H9 (cell line): ENCODE results near the gene ITIH2. TPM values are rescaled to one million over a fixed set of nuclear protein-coding genes. Genes with fewer than 3 reads are reported as not detected.

Experiments used
- DNase-seq: peaks from one replicate; pipeline ENCODE4 v3.0.0-alpha.2; 2017
- H2AFZ ChIP-seq: one replicate; pipeline ENCODE4 v1.6.1; 2013; ENCODE audit warnings: mild to moderate bottlenecking, low read length, control low read depth, moderate library complexity
- H2AK5ac ChIP-seq: 2 replicates; pipeline ENCODE4 v1.6.1; 2013; ENCODE audit warnings: low read length, control low read depth, mixed read lengths; ENCODE audit not compliant: insufficient read length
- H2BK120ac ChIP-seq: one replicate; pipeline ENCODE4 v1.6.1; 2013; ENCODE audit warnings: low read depth, mild to moderate bottlenecking, low read length, control low read depth, inconsistent platforms; ENCODE audit not compliant: poor library complexity, severe bottlenecking
- H2BK12ac ChIP-seq: 2 replicates; pipeline ENCODE4 v1.6.1; 2013; ENCODE audit warnings: low read length, control low read depth, mixed read lengths, low read depth; ENCODE audit not compliant: insufficient read length
- H2BK15ac ChIP-seq: 2 replicates; pipeline ENCODE4 v1.6.1; 2013; ENCODE audit warnings: low read depth, low read length, control low read depth
- H2BK20ac ChIP-seq: one replicate; pipeline ENCODE4 v1.6.1; 2013; ENCODE audit warnings: low read depth, mild to moderate bottlenecking, low read length, control low read depth, inconsistent platforms; ENCODE audit not compliant: poor library complexity, severe bottlenecking
- H2BK5ac ChIP-seq: 2 replicates; pipeline ENCODE4 v1.6.1; 2013; ENCODE audit warnings: low read length, control low read depth, mixed read lengths; ENCODE audit not compliant: insufficient read length
- H3K14ac ChIP-seq: 2 replicates; pipeline ENCODE4 v1.6.1; 2013; ENCODE audit warnings: low read length, control low read depth; ENCODE audit not compliant: insufficient read depth
- H3K18ac ChIP-seq: 2 replicates; pipeline ENCODE4 v1.6.1; 2013; ENCODE audit warnings: low read depth, mild to moderate bottlenecking, mixed read lengths, low read length, control low read depth; ENCODE audit not compliant: insufficient read length
- H3K23ac ChIP-seq: 2 replicates; pipeline ENCODE4 v1.6.1; 2013; ENCODE audit warnings: low read length, control low read depth, mixed read lengths, low read depth; ENCODE audit not compliant: insufficient read length
- H3K23me2 ChIP-seq: 2 replicates; pipeline ENCODE4 v1.6.1; 2013; ENCODE audit warnings: low read depth, mild to moderate bottlenecking, mixed read lengths, low read length, control low read depth; ENCODE audit not compliant: insufficient read length, poor library complexity, severe bottlenecking
- H3K27ac ChIP-seq: 2 replicates; pipeline ENCODE4 v1.5.1; 2013; ENCODE audit warnings: low read length, control low read depth, mixed read lengths, low read depth; ENCODE audit not compliant: insufficient read length
- H3K27me3 ChIP-seq: 2 replicates; pipeline ENCODE4 v1.6.1; 2013; ENCODE audit warnings: low read length, control low read depth, inconsistent platforms; ENCODE audit not compliant: insufficient read depth
- H3K4ac ChIP-seq: 2 replicates; pipeline ENCODE4 v1.6.1; 2013; ENCODE audit warnings: low read depth, mild to moderate bottlenecking, control low read depth, inconsistent platforms, low read length, moderate library complexity
- H3K4me1 ChIP-seq: 2 replicates; pipeline ENCODE4 v1.6.1; 2013; ENCODE audit warnings: low read length, control low read depth, inconsistent platforms; ENCODE audit not compliant: insufficient read depth
- H3K4me2 ChIP-seq: 2 replicates; pipeline ENCODE4 v1.6.1; 2013; ENCODE audit warnings: low read length, control low read depth, mixed read lengths; ENCODE audit not compliant: insufficient read length, insufficient read depth
- H3K56ac ChIP-seq: 2 replicates; pipeline ENCODE4 v1.6.1; 2013; ENCODE audit warnings: low read depth, mild to moderate bottlenecking, mixed read lengths, low read length, control low read depth; ENCODE audit not compliant: insufficient read length
- H3K79me1 ChIP-seq: 2 replicates; pipeline ENCODE4 v1.6.1; 2013; ENCODE audit warnings: low read depth, mild to moderate bottlenecking, moderate library complexity, low read length, control low read depth, inconsistent platforms; ENCODE audit not compliant: insufficient read depth, poor library complexity, severe bottlenecking
- H3K79me2 ChIP-seq: 2 replicates; pipeline ENCODE4 v1.6.1; 2013; ENCODE audit warnings: low read length, control low read depth, inconsistent platforms; ENCODE audit not compliant: insufficient read depth
- H3K9ac ChIP-seq: 2 replicates; pipeline ENCODE4 v1.6.1; 2013; ENCODE audit warnings: low read length, control low read depth, mixed read lengths; ENCODE audit not compliant: insufficient read length; ENCODE audit errors: extremely low read depth
- H3K9me3 ChIP-seq: one replicate; pipeline ENCODE4 v1.6.1; 2013; ENCODE audit warnings: low read depth, low read length, inconsistent platforms; ENCODE audit not compliant: control insufficient read depth
- H3T11ph ChIP-seq: one replicate; pipeline ENCODE4 v1.6.1; 2013; ENCODE audit warnings: mild to moderate bottlenecking, low read length, control low read depth, inconsistent platforms
- H4K20me1 ChIP-seq: one replicate; pipeline ENCODE4 v1.6.1; 2013; ENCODE audit not compliant: control insufficient read depth, insufficient read length, insufficient read depth
- H4K5ac ChIP-seq: 2 replicates; pipeline ENCODE4 v1.6.1; 2013; ENCODE audit warnings: low read depth, mild to moderate bottlenecking, mixed read lengths, low read length, control low read depth; ENCODE audit not compliant: insufficient read length
- H4K8ac ChIP-seq: replicated peaks from 2 replicates; pipeline ENCODE4 v1.6.1; 2013; ENCODE audit warnings: low read length, control low read depth, mixed read lengths, low read depth; ENCODE audit not compliant: insufficient read length
- H4K91ac ChIP-seq: 2 replicates; pipeline ENCODE4 v1.6.1; 2013; ENCODE audit warnings: low read depth, mild to moderate bottlenecking, moderate library complexity, mixed read lengths, low read length, control low read depth; ENCODE audit not compliant: insufficient read length
- H3K27ac Mint-ChIP-seq, 3 experiments: 2 replicates in 2 of 3; 3 replicates in 1 of 3; pipeline ENCODE4 v1.8.0; 2020 to 2021; ENCODE audit warnings: mixed read lengths in 3 of 3, mild to moderate bottlenecking in 1 of 3, moderate library complexity in 1 of 3
- H3K27me3 Mint-ChIP-seq: 2 replicates; pipeline ENCODE4 v1.8.0; 2021; ENCODE audit warnings: low read depth, mild to moderate bottlenecking, moderate library complexity, mixed read lengths
- H3K36me3 Mint-ChIP-seq, 3 experiments: 2 replicates in 2 of 3; 3 replicates in 1 of 3; pipeline ENCODE4 v1.8.0; 2020 to 2021; ENCODE audit warnings: low read depth in 3 of 3, mixed read lengths in 3 of 3; ENCODE audit not compliant: insufficient read depth in 1 of 3
- H3K4me1 Mint-ChIP-seq, 2 experiments: 2 replicates each; pipeline ENCODE4 v1.8.0; 2020; ENCODE audit warnings: mixed read lengths in 2 of 2
- H3K4me3 Mint-ChIP-seq, 2 experiments: 2 replicates in 1 of 2; 3 replicates in 1 of 2; pipeline ENCODE4 v1.8.0; 2020 to 2021; ENCODE audit warnings: mild to moderate bottlenecking in 2 of 2, mixed read lengths in 2 of 2, moderate library complexity in 1 of 2
- H3K9me3 Mint-ChIP-seq, 2 experiments: 2 replicates in 1 of 2; 3 replicates in 1 of 2; pipeline ENCODE4 v1.8.0; 2020; ENCODE audit warnings: mild to moderate bottlenecking in 2 of 2, mixed read lengths in 2 of 2, moderate library complexity in 1 of 2
- WGBS: extraction: QIAGEN DNeasy Blood & Tissue Kit; methylation state at CpG from one replicate; pipeline ENCODE4 v1.1.7; 2013; ENCODE audit warnings: missing lambda C conversion rate, low lambda C conversion rate, mixed read lengths; ENCODE audit not compliant: insufficient read length; ENCODE audit errors: extremely low coverage; 5-methylcytosine and 5-hydroxymethylcytosine counted together
- total RNA-seq: library from RNA; stranded (reverse); gene quantifications from 2 replicates; pipeline ENCODE4 v1.2.1, GENCODE V29; 2021
- TF ChIP-seq, protein P1 (sequence below): fragments of 200-600 bp; sonication (generic); conservative IDR thresholded peaks from 3 replicates; pipeline ENCODE4 v1.8.0; 2021; ENCODE audit warnings: antibody characterized with exemption, mild to moderate bottlenecking

Gene ITIH2
- total RNA-seq, 1 experiment from 2014 or later, result not detected

DNA sequence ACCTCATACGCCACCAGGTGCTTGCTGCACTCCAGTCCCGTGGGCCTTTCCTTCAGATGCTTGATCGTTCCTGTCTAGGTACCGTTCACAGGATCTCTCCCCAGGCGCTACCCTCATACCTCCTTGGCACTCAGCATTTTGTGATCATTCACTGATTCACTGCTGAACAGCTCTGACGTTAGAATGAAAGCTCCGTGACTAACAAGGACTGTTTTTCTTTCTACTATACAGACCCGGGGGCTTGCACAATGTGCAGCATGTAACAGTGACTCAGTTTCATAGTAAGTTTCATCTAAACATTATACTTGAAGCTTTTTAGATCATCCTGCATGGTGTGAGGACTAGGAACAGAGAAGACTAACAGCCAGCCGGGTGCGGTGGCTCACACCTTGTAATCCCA lies 64.1 kb downstream of the ITIH2 start:
- H3K9me3 ChIP-seq, result no peaks in the 10 kb centered on the region
- no peak overlapping the region for H3K4ac ChIP-seq
- H3K18ac ChIP-seq, result no peak overlapping the region
- H4K5ac ChIP-seq, result no peak overlapping the region
- no peak overlapping the region for H2BK12ac ChIP-seq
- no peak overlapping the region for H2BK20ac ChIP-seq
- no peak for DNase-seq
- Mint-ChIP-seq H3K36me3 (peaks cover 27 to 74% (median 68%) of the 10 kb centered on the region in 3 experiments; a peak in 6 of 7 replicates), H3K9me3 (no peaks in the 10 kb centered on the region), H3K27me3 (no peaks in the 10 kb centered on the region), H3K4me3 (no peak overlapping the region), H3K4me1 (no peaks in the 10 kb centered on the region), H3K27ac (no peak overlapping the region)
- no CpG with 5 or more reads among the region's 10 CpGs for WGBS
- H3K23ac ChIP-seq, result no peak overlapping the region
- no peak overlapping the region for H2BK5ac ChIP-seq
- H3K9ac ChIP-seq, result no peak overlapping the region
- H4K20me1 ChIP-seq, result no peaks in the 10 kb centered on the region
- H3K79me2 ChIP-seq, result no peaks in the 10 kb centered on the region
- H4K91ac ChIP-seq, result no peak overlapping the region
- H2BK15ac ChIP-seq, result no peak overlapping the region
- TF ChIP-seq, protein P1, sequence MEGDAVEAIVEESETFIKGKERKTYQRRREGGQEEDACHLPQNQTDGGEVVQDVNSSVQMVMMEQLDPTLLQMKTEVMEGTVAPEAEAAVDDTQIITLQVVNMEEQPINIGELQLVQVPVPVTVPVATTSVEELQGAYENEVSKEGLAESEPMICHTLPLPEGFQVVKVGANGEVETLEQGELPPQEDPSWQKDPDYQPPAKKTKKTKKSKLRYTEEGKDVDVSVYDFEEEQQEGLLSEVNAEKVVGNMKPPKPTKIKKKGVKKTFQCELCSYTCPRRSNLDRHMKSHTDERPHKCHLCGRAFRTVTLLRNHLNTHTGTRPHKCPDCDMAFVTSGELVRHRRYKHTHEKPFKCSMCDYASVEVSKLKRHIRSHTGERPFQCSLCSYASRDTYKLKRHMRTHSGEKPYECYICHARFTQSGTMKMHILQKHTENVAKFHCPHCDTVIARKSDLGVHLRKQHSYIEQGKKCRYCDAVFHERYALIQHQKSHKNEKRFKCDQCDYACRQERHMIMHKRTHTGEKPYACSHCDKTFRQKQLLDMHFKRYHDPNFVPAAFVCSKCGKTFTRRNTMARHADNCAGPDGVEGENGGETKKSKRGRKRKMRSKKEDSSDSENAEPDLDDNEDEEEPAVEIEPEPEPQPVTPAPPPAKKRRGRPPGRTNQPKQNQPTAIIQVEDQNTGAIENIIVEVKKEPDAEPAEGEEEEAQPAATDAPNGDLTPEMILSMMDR, result no peak
- no peak overlapping the region for H3T11ph ChIP-seq
- H3K27me3 ChIP-seq, result no peaks in the 10 kb centered on the region
- no peak overlapping the region for H2BK120ac ChIP-seq
- no peak overlapping the region for H3K4me2 ChIP-seq
- H2AK5ac ChIP-seq, result no peak overlapping the region
- no peaks in the 10 kb centered on the region for H3K4me1 ChIP-seq
- no peaks in the 10 kb centered on the region for H3K23me2 ChIP-seq
- no peak overlapping the region for H3K27ac ChIP-seq
- no peak overlapping the region for H2AFZ ChIP-seq
- no peaks in the 10 kb centered on the region for H3K79me1 ChIP-seq
- H3K56ac ChIP-seq, result no peak overlapping the region
- no peak overlapping the region for H4K8ac ChIP-seq
- H3K14ac ChIP-seq, result no peak overlapping the region
